ENCODE results near the gene MEIS2.

Gene MEIS2

DNA sequence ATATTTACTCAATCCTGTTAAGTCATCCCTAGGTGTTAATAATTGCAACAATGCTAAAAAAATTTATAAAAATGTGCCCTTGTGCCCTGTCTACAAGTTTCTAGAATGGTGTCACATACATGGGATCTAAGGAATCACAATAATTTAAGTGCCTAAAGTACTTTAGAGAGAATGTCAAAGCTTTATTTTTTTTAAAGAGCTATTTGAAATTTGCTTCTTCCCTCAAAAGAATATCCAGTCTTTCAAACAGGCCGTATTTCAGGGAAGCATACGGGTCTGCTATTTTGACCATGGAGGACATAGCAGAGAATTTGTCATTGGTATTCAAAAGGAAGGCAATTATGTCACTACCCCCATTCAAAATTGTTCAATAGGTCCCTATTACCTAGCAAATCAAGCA, 29.7 kb downstream of the MEIS2 start:
- DNase-seq: no peak

DNA sequence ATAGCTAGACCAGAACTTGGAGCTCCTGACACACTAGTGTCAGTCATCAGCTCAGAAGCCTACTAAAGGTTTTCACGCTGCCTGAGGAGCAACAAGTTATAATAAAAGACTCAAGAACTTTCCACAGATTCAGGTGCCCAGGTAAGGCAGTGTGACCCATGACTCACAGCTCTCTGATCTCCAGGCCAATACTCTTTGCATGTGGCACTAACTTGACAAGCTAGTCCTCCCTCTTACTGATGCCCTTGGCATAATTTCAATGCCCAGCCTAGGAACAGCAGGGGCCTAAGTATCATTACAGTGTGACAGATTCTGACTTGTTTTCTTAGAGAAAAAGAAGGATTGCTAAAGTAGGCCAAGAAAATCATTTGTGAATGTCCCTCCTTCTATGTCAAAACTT, 38.4 kb downstream of the MEIS2 start:
- DNase-seq: no peak

DNA sequence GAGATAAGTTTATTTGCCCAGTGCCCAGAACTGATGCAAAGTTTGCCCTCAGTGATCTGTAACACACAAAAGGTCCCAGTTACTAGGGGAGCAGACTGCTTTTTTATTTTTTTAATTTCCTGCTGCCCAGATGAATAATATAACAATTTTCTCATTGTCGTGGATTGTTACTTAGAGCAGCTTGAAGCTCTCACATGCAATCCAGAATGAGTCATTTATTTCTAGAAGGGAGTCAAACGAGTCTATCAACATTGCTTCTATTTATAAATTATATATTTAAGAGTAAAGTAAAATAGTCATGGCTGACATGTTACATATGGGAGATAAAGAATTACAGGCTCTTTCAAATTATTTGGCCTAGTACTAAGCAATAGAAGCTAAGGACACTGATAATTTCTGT, 41.3 kb downstream of the MEIS2 start:
- DNase-seq: no peak

DNA sequence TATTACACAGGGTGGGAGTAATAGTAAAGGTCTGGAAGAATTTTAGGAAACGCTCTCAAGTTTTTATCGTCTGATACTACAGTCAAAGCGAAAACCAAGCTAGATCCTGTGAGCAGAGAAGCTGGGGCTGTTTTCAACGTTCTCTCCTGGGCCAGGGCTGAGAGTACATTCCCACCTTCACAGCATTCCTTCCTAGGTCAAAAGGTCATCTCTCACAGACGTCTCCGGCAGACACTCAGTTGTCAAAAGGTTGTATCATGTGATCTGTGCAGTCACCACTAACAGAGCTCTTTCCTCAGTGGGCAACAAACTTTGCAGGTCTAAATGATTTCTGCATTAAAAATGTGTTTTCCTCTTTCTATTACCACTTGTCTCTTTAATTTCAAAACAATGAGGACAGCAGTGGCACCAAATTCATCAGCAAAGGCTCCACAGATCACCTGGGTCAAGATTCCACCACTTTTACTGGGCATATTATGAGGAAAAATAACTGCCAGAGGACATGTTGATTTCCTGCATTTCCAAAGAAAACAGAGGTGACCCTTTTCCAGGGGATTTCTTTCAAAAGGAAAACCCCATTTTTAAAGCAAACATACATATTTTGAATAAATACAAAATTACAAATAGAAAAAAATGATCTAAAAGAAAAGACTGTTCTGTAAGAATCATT, 41.9 kb downstream of the MEIS2 start:
- DNase-seq: no peak

DNA sequence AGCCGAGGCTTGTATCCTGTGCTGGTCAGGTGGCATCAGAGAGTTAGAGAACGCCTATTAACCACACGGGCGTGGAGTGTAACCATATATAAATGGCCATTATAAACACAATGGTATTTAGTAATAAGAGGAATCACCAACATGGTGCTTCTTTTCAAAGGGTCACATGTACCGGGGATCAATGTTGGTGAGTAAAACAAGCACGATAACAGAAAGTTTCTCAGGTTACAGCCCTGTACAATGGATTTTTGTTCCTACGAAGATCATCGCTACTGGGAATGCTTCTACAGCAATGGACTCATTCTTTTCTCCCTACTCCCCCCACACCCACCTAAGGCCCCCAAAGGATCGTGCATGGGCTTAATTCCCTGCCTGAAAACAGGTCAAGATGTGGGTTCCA, 42.5 kb downstream of the MEIS2 start:
- no peak for DNase-seq

DNA sequence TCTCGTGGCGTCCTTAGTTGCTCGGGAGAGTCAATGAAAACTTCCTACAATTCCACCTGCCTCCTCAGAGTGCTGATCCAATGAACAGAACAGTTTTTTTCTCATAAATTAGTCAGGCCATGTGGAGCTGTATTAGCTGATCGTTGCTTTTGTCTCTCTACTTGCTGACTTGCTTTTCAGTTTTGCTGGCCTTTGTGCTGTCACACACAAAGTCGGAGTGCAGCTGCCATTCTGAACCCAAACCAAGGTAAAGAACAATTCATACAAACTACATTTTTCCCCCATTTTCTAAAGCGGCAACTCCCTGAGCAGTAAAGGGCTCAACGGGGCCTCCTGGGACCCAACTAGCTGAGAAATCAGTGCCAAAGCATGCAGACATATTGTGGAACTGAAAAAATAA, 43.1 kb downstream of the MEIS2 start:
- no peak for DNase-seq

DNA sequence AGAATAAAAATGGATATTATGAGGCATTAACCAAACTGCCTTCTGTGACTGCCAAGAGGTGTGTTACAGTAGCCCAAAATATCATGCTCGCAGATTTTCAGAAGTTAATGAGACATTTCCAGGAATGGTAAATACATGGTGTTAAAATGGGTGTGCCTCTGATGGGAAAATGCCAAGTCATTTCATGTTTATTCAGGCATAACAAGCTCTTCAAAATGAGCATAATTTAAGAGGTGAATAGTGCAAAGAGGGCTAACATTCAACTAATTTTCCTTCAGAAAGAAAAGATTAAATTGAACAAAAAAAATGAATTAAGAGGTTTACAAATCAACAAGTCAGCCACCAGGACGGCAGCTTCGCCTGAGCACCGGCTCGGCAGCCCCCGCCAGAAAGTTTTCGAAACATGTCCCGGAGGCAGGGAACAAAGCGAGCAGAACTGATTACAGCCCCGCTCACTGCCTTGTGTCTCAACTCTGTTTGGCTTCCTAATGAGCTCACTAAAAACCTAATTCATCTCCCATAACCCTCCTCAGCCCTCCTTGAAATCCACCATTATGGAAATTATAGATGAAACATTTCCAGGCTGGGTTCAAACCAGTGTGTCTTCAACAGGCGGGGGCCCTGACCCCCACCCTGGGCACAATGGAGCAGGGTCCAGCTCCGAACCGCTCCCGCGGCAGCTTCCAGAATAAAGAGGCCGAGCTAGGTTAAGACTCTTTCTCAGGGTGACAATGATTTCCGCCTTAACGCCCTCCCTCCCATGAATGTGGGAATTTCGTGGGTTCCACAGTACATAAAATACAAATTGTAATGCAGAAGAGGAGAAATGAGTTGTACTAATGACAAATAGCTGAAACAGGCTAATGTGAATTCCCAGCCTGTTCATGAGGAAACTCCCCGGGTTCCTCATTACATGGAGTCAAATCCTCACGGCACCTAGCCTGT, 43.9 kb downstream of the MEIS2 start:
- DNase-seq: no peak

DNA sequence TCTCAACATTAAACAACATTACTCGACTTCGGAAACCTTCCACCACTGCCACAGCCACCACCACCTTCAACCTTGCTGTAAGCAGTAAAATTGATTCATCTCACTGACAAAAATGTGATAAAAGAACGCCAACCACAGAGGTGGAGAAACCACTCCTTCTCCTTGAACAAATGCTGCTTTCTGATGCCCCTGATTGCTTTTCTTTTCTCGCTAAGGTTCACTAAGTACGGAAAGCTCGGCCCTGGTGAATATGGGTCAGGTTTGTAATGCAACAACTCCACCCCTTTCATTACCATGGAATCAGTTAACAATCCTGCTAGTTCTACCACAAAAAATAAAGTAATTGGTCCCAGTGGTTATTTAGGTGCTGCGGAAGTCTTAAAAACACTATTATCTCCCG, 44.9 kb downstream of the MEIS2 start:
- no peak for DNase-seq

DNA sequence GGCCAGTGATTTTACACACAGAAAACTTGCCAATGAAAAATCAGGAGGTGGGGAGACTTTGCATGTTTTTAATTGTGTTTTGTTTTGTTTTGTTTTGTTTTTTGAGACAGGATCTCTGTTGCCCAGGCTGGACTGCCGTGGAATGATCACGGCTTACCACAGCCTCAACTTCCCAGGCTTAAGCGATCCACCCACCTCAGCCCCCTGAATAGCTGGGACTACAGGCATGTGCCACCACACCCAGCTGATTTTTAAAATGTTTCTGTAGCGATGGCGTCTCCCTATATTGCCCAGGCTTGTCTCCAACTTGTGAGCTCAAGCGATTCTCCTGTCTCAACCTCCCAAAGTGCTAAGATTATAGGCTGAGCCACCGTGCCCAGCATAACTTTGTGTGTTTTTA, 46.0 kb downstream of the MEIS2 start:
- DNase-seq: no peak

DNA sequence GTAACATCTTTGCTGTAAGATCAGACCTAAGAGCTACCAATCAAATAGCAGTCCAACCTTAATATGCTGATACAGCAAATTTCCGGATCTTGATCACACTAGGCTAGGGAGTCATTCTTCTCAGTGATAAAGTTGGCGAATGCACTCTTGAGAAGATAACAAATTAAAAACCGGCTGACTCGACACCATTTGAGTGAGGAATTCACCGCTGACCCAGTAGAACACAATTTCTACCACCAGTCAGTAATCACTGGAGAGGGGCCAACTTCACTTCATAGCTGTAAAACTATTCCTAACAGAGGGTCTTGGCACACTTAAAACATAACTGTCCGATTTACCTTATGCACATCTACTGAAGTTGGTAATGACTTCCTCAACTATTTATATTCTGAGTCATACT, 47.2 kb downstream of the MEIS2 start:
- DNase-seq: no peak

DNA sequence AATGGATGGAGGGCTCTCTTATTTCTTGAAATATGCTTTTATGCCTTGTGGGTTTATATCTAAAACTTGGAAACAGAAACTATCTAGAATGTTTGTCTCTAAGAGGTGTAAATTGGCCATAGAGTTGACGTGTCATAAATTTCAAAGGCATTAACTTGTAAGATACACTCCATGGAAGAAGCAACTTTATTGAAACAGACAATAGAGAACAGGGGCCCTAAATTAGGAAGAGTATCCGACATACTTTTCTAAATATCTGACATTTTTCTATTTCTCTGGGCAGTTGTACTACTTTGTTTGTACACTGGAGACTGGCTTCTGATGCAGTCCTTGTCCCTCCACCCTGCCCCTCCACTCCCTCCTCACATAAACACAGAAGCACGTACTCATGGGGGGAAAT, 50.0 kb downstream of the MEIS2 start:
- DNase-seq: no peak

DNA sequence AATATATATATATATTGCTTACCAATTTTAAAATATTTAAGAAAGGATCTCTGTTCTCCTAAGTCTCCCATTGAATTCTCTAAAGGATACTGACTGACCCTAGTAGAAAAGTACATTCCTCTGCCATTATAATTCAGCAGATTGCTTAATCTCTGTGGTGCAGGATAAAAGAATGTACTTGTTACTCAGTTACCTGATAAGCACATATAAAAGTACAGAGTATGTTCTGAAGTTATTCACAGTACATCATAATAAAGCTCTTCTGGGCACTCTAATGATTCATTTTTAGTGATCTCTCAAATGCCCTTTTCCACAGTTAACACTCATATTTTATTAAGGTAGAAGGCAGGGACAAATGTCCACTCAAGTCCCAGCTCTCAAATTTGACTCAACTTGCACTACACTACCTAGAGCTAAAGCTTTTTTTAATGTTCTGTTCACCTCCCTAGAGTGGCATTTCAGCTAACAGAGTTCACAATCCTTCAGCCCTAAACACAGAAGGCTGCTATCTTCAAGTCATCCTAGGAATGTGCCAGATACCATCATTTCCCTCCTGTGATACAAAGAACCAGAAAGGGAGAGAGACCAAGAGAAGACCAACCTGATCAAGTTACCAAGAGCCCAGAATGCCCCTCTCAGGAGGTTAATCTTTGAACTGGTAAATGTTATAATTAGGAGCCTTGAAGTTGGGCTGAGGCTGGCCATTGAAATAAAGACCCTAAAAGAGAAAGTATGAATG, 53.3 kb downstream of the MEIS2 start:
- DNase-seq: no peak

DNA sequence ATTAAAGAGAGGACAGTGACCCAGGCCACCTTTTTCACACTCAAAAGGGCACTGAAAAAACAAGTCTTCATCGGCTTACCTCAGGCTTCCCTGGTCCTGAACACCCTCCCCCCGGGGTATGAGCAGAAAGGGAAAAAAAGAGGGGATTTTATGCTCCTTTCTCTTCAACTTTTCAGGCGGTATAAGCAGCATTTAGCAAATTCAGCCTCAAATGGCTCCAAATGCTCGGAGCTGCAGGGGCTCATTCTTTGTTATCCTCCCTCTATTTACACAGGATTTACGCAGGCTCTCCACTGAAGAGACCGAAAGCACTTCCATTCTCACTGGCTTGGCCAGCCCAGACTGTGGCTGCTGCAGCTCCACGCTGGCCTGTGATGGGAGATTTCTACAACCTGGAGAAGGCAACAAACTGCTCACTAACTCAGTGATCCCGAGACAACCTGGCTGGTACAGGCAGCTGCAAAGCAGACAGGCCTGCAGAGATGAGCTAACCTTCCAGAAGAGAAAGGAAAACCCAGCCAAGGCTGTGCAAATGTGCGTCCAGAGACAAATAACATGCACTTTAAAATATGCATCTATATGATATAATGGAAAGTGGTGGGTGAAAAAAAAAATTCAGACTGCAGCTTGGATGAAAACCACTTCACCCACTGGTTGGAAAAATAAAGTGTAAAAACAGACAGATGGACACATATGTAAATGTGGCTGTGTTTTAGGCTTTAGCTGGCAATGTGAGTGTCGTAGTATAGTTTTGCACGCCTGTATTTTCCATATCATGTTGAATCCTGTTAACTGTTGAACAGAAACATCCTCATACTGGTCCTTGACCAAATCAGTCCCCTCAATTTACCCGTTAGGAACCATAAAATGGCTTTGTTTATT, 54.2 kb downstream of the MEIS2 start:
- DNase-seq: no peak

DNA sequence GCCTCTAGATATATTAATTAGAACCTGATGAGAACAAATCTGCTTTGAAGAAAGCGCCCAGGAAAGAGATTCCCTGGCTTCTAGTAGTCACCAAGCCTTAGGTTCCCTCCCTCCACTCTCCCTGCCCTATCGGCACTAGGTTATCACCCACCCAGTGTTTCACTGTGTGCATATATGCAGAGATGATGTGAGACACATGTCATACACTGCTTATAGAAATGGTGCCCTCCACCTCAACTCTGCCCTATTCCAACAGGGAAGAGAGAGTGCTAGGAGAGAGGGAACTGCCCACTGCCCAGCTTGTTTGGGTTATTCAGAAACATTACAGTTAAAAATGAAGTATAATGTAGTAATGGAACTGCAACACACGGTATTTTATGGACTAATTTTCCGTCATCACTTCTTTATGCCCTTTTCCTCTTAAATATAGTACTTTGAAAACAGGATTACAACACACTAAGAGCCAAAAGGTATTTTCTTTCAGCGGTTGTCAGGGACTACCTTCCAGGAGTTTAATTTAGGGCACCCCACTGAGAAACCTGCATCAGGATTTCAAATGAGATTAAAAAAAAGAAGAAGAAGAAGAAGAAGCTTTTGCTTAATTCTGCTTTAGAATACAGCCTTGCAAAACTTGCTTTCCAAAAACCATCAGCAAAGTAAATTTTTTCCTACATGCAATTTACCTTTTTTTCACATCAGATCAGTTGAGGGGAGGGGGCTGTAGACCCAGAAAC, 55.3 kb downstream of the MEIS2 start:
- no peak for DNase-seq

DNA sequence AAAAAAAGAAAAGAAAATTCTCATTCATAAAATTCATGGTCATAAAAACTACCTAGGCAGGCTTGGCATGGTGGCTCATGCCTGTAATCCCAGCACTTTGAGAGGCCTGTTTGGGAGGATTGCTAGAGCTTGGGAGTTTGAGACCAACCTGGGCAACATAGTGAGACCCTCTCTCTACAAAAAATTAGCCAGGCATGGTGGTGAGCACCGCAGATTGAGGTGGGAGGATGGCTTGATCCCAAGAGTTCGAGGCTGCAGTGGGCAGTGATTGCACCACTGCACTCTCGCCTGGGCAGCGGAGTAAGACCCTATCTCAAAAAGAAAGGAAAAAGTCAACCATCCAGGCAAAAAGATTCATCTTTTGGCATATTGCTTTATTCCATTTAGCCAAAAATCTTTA, 58.5 kb downstream of the MEIS2 start:
- DNase-seq: no peak

DNA sequence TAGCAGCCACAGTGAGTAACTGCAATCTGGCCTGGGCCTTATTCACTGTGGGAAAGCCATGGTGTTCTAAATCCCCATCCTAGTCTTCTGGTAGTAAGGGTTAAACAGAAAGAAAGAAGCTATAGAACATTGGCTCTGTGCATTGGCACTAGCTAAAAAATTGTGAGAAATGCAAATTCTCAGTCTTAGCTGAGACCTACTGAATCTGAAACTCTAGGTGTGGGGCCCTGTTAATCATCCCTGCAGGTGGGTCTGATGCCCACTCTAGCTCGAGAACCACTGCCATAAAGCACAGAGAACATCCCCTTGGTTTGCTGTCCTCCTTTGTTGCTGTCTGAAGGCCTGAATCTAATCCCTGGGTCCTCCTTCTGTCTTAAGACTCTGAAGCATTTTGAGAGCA, 59.3 kb downstream of the MEIS2 start:
- DNase-seq: no peak

DNA sequence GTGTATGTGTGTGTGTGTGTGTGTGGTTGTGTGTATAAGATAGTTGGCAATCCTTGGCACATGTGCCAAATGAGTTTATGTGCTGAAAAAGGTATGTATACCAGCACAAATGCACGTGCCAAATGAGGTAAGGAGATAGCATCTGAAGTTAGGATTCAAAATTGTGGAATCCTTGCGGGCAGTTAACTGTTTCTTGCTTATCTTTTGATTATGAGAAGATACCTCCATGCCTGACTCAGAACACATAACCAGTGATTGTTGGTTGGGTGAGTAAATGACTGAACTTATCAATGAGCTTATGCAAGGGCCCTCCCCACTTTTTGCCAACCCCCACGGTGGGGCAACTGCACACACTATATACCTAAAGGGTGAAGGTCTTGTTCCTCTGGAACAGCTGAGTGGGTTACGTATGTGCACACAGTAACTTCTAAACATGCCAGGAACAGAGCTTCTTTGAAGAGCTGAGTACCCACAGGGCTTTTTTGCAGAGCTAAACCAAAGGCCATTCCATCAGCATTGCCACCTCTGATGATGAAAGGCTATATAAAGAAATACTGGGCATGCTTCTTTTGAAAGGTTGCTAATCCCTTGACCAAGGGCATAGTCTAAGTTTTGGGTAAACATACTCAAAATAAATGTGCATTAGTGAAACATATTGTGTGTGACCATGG, 60.1 kb downstream of the MEIS2 start:
- DNase-seq: no peak

DNA sequence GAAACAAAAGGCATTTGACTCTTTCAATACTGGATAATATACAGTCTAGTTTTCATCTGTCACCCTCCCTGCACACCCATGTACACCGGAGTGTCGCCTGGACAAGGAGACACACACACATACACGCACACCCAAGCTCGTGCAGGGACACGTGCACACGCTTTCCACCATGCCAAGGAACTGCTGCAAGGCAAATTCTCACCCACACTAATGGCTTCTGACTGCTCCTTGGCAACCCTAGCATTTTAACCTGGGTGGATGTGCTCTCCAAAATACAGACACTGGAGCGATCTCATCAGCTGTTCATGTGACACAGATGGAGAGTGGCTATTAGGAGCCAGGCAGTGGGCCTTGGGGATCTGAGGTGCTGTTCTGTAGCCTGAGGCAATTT, 61.6 kb downstream of the MEIS2 start:
- no peak for DNase-seq

DNA sequence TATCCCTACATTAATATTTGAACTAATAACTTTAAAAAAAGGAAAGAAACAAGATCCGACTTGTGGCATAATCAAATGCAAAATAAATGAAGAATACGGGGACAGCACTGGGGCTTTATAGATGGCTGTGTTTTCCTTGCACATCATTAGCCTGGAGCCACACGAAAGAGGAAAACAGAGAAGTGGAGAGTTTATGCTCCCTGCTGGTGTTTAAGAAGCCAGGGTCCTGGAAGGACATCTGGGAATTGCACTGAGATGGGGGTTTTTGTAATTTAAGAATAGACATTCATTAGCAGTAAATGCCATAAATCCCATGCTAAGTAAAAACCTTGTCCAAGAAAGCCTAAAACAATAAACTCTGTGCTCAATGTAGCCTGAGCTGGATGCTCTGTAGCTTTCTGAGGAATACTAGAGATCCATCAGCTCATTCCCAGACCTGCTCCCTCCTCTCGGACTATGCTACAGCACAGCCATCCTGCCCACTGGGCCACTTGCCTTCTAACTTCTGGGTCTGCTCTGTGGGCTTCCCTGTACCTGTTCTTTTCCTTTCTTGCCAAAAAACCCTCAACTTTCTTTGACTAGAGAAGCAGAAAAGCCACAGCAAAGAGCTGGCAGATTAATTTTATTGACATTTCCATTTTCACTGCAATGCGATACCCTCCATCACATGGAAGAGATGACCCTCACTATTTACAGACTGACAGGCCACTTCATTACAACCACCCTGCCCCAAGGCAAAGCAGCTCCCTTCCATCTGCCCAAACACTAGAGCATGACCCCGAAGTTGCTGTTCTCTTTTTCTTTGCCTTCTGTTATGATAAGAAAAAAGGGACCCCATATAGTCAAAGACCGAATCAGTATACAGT, 62.3 kb downstream of the MEIS2 start:
- no peak for DNase-seq

DNA sequence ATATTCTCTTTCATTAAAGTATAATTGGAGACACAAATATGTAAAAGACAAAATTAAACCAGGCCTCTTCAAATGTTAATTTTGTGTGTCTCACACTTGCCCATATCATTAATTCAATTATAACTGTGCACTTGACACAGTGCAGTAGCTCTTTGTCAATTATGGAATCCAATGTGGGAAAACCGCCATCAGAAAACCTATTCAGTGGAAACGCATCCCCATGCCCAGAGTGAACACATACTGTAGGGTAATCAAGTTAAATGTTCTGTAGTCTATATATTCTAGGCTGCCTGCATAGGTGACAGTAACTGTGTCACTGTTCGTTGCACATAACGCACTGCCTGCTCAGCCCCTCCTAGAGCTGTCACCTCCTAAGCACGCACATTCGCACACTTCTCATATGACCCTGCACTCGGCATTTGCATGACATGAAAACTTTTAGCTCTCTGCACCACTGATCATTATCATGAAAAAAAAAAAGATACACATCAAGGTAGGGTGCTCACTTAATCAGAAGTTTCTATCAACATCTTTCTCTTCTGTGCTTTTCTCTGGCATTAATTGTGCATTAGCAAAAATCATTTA, 63.2 kb downstream of the MEIS2 start:
- no peak for DNase-seq
